ENCODE measurements around the gene NDFIP1. TPM values are rescaled to one million over a fixed set of nuclear protein-coding genes. Genes with fewer than 3 reads are reported as not detected.

The NDFIP1 gene
- total and polyA plus RNA-seq, 10 of the 15 experiments (the other 5 are each of a cell fraction or from before 2014, with no cell fraction given) = 0.08 to 2.7 (median 0.92) TPM

DNA sequence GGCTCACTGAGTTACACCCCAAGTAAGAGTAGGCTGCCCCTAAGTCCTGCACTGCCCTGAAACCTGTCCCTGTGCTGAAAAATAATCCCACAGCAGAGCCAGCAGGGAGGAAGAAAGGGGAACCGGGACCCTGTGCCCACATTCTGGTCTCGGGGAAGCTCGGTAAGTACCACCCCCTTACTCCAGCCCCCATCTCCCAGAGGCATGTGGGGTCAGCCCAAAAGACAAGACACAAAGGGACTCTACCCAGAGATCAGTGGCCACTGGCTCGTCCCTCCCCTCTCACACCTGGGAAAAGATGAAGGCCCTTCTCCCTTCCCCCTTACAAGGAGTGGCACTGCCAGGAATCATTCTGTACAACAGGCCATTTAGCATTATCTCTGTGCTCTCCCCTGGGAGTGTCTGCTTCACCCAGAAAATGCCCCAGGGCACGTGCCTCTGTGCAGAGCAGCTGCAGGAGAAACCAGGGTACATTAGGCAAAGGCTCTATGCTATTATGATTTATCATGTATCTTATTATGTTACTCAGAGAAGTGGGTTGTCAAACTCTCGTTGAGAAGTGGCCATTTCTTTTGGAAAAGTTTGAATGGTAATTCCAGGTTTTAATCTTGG lies 71.3 kb downstream of the NDFIP1 start (continued):
- TF ChIP-seq NBN (IDR thresholded peaks at IDR 0.05) (no peak), NR2C1 (IDR thresholded peaks at IDR 0.05) (no peak), RAD21 (IDR thresholded peaks at IDR 0.05; ENCODE audit: insufficient read depth, low read depth, low read length) (no peak), ZNF592 (IDR thresholded peaks at IDR 0.05) (no peak), TCF3 (IDR thresholded peaks at IDR 0.05; ENCODE audit: borderline replicate concordance, insufficient read depth, low read depth, low read length) (no peak), TARDBP (IDR thresholded peaks at IDR 0.05; ENCODE audit: borderline replicate concordance) (no peak), ZNF622 (IDR thresholded peaks at IDR 0.05) (no peak), IKZF1 (conservative IDR thresholded peaks at IDR 0.05) (no peak), CTCF (IDR thresholded peaks at IDR 0.05 in 2 of 3, conservative IDR thresholded peaks at IDR 0.05 in 1 of 3; ENCODE audit: control insufficient read depth in 2 of 3, extremely low read depth in 1 of 3, insufficient read depth in 1 of 3, low read depth in 3 of 3, low read length in 3 of 3) (no peak)
- TF ChIP-seq, protein P1, sequence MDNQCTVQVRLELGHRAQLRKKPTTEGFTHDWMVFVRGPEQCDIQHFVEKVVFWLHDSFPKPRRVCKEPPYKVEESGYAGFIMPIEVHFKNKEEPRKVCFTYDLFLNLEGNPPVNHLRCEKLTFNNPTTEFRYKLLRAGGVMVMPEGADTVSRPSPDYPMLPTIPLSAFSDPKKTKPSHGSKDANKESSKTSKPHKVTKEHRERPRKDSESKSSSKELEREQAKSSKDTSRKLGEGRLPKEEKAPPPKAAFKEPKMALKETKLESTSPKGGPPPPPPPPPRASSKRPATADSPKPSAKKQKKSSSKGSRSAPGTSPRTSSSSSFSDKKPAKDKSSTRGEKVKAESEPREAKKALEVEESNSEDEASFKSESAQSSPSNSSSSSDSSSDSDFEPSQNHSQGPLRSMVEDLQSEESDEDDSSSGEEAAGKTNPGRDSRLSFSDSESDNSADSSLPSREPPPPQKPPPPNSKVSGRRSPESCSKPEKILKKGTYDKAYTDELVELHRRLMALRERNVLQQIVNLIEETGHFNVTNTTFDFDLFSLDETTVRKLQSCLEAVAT (IDR thresholded peaks at IDR 0.05) = no peak
- TF ChIP-seq, protein P2, sequence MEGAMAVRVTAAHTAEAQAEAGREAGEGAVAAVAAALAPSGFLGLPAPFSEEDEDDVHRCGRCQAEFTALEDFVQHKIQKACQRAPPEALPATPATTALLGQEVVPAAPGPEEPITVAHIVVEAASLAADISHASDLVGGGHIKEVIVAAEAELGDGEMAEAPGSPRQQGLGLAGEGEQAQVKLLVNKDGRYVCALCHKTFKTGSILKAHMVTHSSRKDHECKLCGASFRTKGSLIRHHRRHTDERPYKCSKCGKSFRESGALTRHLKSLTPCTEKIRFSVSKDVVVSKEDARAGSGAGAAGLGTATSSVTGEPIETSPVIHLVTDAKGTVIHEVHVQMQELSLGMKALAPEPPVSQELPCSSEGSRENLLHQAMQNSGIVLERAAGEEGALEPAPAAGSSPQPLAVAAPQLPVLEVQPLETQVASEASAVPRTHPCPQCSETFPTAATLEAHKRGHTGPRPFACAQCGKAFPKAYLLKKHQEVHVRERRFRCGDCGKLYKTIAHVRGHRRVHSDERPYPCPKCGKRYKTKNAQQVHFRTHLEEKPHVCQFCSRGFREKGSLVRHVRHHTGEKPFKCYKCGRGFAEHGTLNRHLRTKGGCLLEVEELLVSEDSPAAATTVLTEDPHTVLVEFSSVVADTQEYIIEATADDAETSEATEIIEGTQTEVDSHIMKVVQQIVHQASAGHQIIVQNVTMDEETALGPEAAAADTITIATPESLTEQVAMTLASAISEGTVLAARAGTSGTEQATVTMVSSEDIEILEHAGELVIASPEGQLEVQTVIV (IDR thresholded peaks at IDR 0.05; ENCODE audit: borderline replicate concordance, partially characterized antibody) = no peak

Data from GM12878 (cell line).